Right ventricle myocardium inferior (tissue), 1 donor: ENCODE data around the gene ZBTB1. TPM values are rescaled to one million over a fixed set of nuclear protein-coding genes. Genes with fewer than 3 reads are reported as not detected.

Source experiments
- ATAC-seq: fragments of 200-7000 bp; cut with Tn5 transposase; one replicate; pipeline ENCODE4 v1.9.1; 2020; ENCODE audit warnings: mild to moderate bottlenecking, moderate library complexity
- DNase-seq: peaks from one replicate; pipeline ENCODE4 v3.0.0; 2021; ENCODE audit errors: missing footprints
- intact Hi-C: fragments of 100-400 bp; cut with DNase I; formaldehyde crosslinking; loops from one replicate; pipeline ENCODE4 v1.11.0; 2022
- long read RNA-seq: library from polyadenylated mRNA; unstranded; transcript quantifications from one replicate; pipeline ENCODE4 v2.0.0, GENCODE V29; 2021
- total RNA-seq: library from RNA; stranded (reverse); fragmentation: NEBNext Ultra II Directional; extraction: Animal tissue kit (Norgen Biotek cat#: 25700); gene quantifications from one replicate; pipeline ENCODE4 v1.2.1, GENCODE V29; 2021
- donor health status: DM: no; HTN: yes; CAD: no; lungs with severe emphysema.

The ZBTB1 gene, protein sequence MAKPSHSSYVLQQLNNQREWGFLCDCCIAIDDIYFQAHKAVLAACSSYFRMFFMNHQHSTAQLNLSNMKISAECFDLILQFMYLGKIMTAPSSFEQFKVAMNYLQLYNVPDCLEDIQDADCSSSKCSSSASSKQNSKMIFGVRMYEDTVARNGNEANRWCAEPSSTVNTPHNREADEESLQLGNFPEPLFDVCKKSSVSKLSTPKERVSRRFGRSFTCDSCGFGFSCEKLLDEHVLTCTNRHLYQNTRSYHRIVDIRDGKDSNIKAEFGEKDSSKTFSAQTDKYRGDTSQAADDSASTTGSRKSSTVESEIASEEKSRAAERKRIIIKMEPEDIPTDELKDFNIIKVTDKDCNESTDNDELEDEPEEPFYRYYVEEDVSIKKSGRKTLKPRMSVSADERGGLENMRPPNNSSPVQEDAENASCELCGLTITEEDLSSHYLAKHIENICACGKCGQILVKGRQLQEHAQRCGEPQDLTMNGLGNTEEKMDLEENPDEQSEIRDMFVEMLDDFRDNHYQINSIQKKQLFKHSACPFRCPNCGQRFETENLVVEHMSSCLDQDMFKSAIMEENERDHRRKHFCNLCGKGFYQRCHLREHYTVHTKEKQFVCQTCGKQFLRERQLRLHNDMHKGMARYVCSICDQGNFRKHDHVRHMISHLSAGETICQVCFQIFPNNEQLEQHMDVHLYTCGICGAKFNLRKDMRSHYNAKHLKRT
- 22.3 TPM for total RNA-seq
- long read RNA-seq, full-length matches to known transcripts = 2 of 13 reads
- long read RNA-seq, partial matches to known transcripts = 10 of 13 reads
- long read RNA-seq, other reads (novel, unspliced or antisense) = 1 of 13 reads

DNA sequence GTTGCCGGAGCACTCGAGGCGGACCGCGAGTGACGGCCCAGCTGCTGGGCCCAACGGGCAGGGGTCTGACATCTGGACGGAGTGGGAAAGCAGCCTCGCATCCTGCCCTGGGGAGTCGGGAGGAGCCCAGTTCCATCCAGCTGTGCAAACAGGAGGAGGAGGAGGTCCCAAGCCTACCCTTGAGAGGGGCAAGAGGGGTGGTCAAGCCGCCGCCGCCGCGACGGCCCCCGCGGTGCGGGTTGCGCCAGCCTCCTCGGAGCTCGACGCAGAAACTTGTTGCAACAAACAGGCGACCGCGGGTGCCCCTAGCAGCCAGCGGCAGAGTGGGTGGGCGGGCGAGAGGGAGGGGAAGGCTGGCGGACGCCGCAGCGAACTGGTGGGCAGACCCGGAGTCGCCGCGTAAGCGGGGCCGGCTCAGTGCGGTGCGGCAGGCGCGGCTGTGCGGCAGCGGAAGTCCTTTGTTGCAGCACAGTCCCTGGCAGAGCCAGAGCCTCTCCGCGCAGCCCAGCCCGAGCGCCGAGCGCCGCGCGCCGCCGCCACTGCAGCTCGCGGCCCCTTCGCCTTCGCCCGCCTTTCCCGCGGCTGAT, at the start of gene ZBTB1:
Gene ZBTB1, plus strand, starts transcription at position 461 of the 587 bp plus-strand sequence. CDS start 16,735 bp downstream, outside the sequence.
- ATAC-seq (peak; percentile 77), DNase-seq (peak; percentile 94)
- intact Hi-C loops = loop anchor here (10.0 kb wide), 1 partner anchor 160 kb away; no protein-coding TSS in a partner anchor

DNA sequence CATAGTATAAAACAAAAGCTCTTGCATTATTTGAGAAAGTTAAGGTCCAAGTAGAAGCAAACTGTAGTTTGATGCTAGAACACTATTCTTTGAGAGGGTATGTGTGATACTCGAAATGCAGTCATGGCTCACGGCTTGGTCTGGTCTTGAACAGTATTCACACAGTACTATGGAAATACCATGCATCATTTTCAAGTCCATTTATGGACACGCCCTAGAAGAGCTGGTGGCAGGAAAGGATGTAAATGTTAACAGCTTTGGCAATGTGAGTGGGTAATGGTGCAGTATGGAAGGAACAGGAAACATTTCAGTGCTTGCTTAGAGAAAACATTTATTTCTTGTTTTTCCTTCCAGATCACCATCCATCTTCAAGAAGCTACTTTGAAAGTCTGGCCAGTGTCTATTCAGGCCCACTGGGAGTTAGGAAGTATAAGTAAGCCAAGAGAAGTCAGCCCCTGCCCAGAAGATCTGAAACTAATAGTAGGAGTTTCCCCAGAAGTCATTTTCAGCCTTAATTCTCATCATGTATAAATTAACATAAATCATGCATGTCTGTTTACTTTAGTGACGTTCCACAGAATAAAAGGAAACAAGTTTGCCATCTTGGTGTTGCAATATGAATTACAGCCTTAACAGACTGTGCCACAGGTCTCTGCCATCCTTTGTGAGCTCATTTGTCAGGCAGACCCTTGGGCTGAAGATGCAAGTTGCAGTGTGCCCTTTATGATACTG, 45.0 kb upstream of the ZBTB1 start:
- DNase-seq (no peak), ATAC-seq (no peak)
- intact Hi-C loops = no loop called here

DNA sequence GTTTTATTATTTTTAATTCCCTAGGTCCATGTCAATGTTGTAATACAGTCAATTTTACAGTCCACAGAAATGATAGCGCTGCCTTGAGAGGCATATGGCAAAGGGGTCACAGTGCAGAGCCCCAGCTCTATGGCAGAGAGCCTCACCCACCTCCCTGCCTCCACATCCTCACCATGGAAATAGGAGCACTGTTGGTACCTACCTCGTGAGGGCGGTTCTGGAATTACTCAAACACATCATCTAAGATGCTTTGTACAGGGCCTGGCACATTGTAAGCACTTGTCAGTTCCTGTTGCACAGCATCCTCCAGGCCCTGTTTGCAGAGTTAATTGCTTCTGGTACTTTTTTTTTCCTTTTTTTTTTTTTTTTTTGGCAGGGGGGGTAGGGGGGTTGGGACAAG, 43.3 kb upstream of the ZBTB1 start:
- no peak for ATAC-seq
- intact Hi-C loops = no loop called here
- DNase-seq = no peak

DNA sequence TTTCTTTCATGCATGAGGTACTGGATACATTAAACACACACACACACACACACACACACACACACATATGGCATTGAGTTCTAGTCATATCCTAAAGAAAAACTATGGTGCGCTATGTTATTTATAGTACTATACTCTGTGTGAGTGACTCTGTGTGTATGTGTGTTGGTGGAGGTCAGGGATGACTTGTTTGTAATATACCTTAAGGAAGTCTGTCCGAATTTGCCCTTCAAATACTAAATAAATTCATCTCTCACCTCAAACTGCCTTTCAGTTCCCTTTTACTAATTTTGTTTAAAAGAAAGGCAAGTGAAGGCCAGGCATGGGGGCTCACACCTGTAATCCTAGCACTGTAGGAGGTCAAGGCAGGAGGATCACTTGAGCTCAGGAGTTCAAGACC, 41.4 kb upstream of the ZBTB1 start:
- no peak for ATAC-seq
- intact Hi-C loops = no loop called here
- DNase-seq = no peak

DNA sequence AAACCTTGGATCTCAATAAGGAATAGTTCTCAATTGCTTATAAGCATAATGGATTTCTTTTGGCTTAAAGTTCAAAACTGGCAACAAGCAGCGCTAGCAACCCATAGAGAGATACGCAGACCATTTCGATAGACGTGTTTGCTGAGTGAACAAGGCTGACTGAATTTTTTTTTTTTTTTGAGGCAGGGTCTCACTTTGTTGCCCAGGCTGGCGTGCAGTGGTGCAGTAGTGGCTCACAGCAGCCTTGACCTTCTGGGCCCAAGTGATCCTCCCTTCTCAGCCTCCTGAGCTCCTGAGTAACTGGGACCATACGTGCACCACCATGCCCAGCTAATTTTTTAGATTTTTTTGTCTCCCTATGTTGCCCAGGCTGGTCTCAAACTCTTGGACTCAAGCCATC, 40.7 kb upstream of the ZBTB1 start:
- intact Hi-C loops = no loop called here
- ATAC-seq (no peak), DNase-seq (no peak)

DNA sequence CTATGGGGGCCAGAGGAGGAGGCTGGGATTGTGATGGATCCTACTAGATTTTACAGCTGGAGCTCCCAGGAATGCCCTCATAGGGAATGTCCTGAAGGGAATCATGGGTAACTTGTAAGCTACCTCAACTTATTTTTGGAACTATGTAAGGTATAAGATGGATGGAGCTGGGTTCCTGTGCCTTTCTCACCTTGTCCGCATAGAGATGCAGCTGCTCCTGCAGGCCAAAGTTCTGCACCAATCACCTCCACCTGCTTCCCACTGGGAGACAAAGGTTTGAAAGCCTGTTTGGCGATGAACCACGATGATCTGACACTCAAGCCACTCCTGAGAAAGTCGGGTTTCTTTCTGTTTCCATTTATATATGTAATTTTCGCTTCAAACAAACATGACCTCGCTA, 39.9 kb upstream of the ZBTB1 start:
- no peak for DNase-seq
- intact Hi-C loops = no loop called here
- no peak for ATAC-seq

DNA sequence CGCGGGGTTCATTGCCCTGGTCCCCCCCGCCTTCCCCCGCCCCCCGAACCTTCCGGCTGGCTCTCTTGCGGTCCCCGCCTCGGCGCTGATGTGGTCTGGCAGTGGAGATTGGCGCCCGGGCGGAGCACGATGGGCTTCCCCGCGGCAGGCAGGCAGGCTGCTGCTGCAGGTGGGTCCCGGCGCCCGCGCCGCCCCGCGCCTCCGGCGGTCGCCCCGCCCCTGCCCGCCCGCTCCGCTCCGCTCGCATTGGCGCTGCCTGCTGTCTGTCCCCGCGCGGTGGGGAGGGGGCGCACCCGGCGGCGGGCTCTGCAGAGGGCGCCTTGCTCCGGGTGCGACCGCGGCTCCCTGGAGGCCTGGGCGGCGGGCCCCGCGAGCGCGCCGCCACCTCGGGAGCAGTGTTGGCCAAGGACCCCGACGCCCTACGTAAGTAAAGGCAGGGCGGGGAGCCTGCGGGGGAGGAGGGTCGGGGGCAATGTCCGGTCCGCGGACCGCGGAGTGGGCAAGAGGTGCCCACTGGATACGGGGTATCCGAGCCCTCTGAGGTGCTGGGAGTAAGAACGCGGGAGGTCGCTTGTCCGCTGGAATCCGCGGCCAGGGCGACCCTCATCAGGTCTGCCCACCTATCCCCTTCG, 39.3 kb upstream of the ZBTB1 start, which contains the start of gene AKAP5:
Gene AKAP5, plus strand, starts transcription at position 309 of the 632 bp plus-strand sequence. CDS start 2,896 bp downstream, outside the sequence.
- peak; percentile 77 for DNase-seq
- intact Hi-C loops = no loop called here
- ATAC-seq = peak; percentile 86

DNA sequence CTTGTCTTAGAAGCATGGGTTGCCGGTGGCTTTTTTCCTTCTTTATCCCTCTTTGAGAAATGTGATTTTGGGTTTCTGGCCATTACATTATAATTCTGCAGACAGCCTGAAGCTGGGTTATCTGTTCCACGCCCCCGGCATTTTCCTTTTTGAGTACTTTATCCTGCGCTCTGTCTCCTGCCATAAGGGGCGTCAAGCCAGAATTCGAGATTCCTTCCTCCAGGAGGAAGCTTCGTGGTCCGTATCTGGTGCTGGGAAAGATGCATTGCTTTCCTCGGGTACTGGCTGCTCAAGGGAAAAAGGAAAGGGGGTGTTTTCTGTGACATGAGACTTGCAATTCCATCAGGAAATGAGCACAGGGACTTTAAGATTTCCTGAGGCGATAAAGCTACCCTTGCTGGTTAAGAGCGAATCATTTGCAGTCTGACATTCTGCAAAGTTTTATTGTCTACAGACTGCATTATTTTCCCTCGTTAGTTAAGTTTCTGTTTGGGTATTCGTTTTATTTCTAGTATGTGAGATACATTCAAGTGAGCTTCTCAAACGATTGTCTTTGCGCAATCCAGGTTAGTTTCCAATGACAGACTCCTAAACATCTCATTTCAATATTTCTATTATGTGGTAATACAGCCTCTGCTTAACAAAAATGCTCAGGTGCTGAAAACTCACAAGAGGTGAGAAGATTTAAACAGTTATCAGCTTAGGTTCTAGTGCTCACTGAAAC, 38.6 kb upstream of the ZBTB1 start:
- DNase-seq = no peak
- intact Hi-C loops = no loop called here
- ATAC-seq = peak; percentile 55

DNA sequence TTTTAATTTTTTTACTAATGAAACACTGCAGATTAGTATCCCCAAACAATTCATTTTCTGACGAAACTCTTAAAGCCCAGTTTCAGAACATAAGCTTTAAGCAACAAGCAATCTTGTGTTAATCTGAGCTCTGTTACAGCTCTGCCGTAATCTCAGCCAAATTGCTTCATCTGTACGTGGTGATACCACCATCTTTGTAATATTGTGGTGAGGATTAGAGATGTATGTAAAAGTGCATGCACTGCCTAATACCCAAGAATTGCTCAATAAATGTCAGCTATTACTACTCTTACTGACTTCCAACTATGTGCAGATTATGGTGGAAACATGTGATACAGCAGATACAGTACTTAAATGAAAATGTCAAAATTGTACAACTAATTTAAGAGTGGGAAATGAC, 37.5 kb upstream of the ZBTB1 start:
- ATAC-seq = no peak
- DNase-seq = no peak
- intact Hi-C loops = no loop called here

DNA sequence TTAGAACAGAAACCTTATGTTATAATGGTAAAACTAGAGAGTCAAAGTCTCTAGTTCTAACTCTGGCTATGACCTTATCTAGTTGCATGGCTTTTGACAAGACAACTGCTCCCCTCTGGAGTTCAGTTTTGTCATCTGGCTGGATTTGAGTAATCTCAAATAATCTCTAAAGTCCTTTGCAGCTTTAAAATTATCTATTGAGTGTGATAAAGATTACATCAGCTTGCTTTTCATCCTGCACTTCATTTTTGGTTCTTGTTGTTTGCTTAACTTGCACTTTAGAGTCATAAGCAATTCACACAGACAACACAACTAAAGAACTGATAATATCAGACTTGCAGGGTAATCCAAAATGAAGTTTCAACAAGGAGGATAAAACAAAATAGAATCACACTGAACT, 37.0 kb upstream of the ZBTB1 start:
- intact Hi-C loops = no loop called here
- ATAC-seq = no peak

DNA sequence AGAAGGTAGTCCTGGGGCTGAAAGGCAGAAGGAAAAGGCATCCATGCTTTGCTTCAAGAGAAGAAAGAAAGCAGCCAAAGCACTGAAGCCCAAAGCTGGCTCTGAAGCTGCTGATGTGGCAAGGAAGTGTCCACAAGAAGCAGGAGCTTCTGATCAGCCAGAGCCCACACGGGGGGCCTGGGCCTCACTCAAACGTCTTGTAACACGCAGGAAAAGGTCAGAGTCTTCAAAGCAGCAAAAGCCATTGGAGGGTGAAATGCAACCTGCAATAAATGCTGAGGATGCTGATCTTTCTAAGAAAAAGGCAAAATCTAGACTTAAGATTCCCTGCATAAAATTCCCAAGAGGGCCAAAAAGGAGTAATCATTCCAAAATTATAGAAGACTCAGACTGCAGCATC, 36.1 kb upstream of the ZBTB1 start:
- DNase-seq (no peak), ATAC-seq (no peak)
- intact Hi-C loops = no loop called here

More for the DNA sequence above, 37.0 kb upstream of the ZBTB1 start:
- no peak for DNase-seq

DNA sequence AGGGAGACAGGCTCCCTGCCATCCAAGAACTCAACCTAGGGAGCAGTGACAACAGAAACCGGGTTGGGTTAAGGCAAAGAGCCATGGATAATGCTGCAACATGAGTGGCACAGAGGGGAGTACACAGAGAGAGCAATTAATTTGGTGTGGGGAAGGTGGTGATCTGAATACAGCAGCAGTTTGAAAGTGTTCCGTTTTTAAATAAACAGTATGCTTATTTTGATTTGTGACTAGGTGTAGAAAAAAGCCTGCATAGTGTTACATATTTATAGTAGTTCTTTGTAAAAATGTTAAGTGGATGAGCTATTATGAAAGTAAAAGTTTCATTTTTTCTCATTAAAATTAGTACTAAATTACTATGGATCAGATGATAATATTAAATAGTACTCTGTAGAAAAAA, 30.5 kb upstream of the ZBTB1 start:
- no peak for DNase-seq
- no peak for ATAC-seq
- intact Hi-C loops = loop anchor here (10.0 kb wide), 1 partner anchor 129 kb away; no protein-coding TSS in a partner anchor

DNA sequence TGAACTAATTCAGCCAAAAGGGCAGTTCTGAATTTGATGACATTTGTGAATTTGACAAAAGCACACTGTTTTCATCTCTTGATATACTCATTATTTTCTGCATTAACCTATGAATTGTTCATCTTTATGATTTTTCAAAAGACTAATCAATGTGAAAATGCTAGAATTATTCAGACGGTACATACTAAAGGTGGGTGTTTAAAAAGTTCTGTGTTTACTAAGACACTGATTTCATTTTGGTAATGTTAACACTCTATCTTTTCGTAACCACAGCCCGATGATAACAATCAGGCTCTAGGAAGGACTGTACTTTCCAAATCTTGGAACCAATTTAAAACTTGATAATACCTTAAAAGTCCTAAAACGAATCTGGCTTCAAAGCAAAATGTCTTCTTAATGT, 29.9 kb upstream of the ZBTB1 start:
- no peak for DNase-seq
- no peak for ATAC-seq
- intact Hi-C loops = loop anchor here (5.0 to 10.0 kb wide), 2 partner anchors 42 to 130 kb away; no protein-coding TSS in a partner anchor

DNA sequence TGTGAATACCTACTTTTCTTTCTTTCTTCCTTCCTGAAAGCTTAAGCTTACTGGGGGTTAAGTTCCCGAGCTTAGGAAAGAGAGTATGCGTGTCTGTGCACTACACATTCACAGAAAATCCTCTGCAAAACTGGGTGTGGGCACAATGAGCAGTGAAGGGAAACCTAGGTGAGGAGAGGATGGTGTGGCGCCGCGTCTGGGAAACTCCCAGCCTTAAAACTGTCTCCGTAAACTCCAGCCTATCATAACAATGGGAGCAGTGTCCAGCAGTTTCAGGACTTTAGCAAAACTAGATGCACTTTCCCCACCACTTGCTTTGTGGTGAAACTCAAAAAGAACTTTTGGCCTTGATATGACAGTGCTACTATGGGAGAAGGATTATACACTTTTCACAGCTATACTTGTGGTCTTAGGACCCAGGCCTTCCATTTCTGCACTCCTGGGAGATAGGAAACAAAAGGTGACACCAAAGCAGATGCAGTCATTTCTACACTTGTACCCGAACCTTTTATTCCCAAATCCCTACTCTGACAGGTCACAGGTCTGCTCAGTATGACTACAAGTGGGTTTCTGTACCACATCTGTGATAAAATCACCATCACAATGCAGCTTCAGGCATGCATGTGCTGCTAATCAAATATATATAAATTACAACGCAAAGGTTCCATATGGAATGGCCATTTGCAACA, 28.8 kb upstream of the ZBTB1 start:
- DNase-seq (no peak), ATAC-seq (no peak)
- intact Hi-C loops = loop anchor here (5.0 to 10.0 kb wide), 2 partner anchors 43 to 131 kb away; no protein-coding TSS in a partner anchor

DNA sequence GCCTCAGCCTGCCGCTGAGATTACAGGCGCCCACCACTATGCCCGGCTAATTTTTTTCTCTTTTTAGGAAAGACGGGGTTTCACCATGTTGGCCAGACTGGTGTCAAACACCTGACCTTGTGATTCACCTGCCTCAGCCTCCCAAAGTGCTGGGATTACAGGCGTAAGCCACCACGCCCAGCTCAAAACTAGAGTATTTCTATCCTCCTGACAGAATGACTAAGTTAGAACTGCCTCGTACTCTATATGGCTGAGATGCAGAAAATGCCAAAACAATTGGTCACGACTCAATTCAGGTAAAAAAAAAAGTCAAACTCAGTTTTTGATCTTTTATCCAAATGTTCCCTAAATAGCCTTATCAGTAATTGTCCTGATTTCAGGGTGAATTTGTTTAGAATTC, 28.1 kb upstream of the ZBTB1 start:
- no peak for ATAC-seq
- intact Hi-C loops = loop anchor here (5.0 to 10.0 kb wide), 2 partner anchors 44 to 132 kb away; no protein-coding TSS in a partner anchor
- DNase-seq = no peak

DNA sequence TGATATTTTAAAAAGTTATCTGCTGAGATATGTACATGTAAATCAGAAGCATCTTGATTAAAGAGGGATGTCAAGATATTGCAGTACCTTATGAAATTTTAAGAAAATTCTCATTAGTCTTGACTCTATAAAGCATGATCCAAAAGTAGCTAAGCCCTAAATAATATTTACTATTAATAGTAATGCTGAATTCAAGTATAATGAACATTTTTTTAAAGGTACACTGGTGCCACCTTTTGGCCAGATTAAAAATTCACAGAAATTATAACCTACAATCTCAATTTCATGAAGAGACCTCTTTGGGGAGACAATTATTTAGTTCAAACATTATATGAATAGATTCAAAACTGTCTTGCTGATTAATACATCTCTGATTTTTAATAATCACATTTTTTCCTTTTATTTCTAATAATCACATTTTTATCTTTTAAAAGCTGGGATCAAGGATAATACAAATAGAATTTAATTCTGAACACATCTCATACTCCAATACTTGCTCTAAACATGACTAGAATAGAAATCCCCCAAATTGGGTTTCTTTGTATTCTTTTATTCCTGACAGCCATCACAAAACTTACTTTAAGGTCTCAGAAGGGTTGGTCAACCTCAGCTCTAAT, 25.8 kb upstream of the ZBTB1 start:
- intact Hi-C loops = loop anchor here (5.0 to 10.0 kb wide), 2 partner anchors 46 to 134 kb away; no protein-coding TSS in a partner anchor
- no peak for ATAC-seq
- no peak for DNase-seq
